B cell (primary cell): Measurements from ENCODE around the gene RTF2. TPM values are rescaled to one million over a fixed set of nuclear protein-coding genes. Genes with fewer than 3 reads are reported as not detected.

Experiments used
- ATAC-seq: fragments of 200-7000 bp; cut with Tn5 transposase; one replicate; pipeline ENCODE4 v1.10.0; 2021; ENCODE audit warnings: low read depth, mild to moderate bottlenecking, moderate number of reproducible peaks, moderate library complexity
- CTCF ChIA-PET: fragments of 350-600 bp; sonication (Branson Sonifier 250); formaldehyde crosslinking; loops from one replicate; lab custom pipeline; 2021; ENCODE audit warnings: antibody characterized with exemption, inconsistent platforms; lab: Charles Lee
- POLR2A ChIA-PET: fragments of 350-600 bp; sonication (Branson Sonifier 250); formaldehyde crosslinking; loops from one replicate; lab custom pipeline; 2021; ENCODE audit warnings: antibody characterized with exemption; lab: Charles Lee
- DNase-seq: peaks from one replicate; pipeline ENCODE4 v3.0.0; 2013
- H2AFZ ChIP-seq: 2 replicates; pipeline ENCODE4 v1.6.1; 2012; ENCODE audit warnings: mild to moderate bottlenecking, low read depth, low read length; ENCODE audit not compliant: insufficient read depth, poor library complexity, severe bottlenecking
- H3K27ac ChIP-seq, 2 donors: 1 replicate in 1 of 2; 2 replicates in 1 of 2; pipeline ENCODE4 v1.5.1; 2012 to 2013; ENCODE audit warnings: low read length in 2 of 2, mild to moderate bottlenecking in 2 of 2, moderate library complexity in 1 of 2
- H3K27me3 ChIP-seq, 4 experiments: fragments of 200-600 bp in 1 of 4; sonication (generic) in 1 of 4; replicated peaks in 1 of 4; 1 replicate in 2 of 4; 2 replicates in 2 of 4; pipeline versions ENCODE4 v1.6.1 to v1.7.0; 2013 to 2016; ENCODE audit warnings: low read length in 3 of 4, mild to moderate bottlenecking in 2 of 4, mixed read lengths in 1 of 4, moderate library complexity in 1 of 4; ENCODE audit not compliant: insufficient read depth in 4 of 4, control insufficient read depth in 3 of 4; ENCODE audit errors: control extremely low read depth in 1 of 4
- H3K36me3 ChIP-seq, 2 experiments: replicated peaks in 1 of 2; 1 replicate in 1 of 2; 2 replicates in 1 of 2; pipeline versions ENCODE4 v1.6.1 to v1.7.1; 2013; ENCODE audit warnings: low read length in 1 of 2; ENCODE audit not compliant: insufficient read depth in 2 of 2, control insufficient read depth in 1 of 2; ENCODE audit errors: control extremely low read depth in 1 of 2, extremely low read depth in 1 of 2
- H3K4me1 ChIP-seq, 2 donors: fragments of 200-600 bp in 1 of 2; sonication (generic) in 1 of 2; 1 replicate in 1 of 2; 2 replicates in 1 of 2; pipeline versions ENCODE4 v1.5.1 to v1.6.1; 2013 to 2017; ENCODE audit warnings: low read length in 2 of 2; ENCODE audit not compliant: control insufficient read depth in 2 of 2, insufficient read depth in 2 of 2
- H3K4me2 ChIP-seq: replicated peaks from 2 replicates; pipeline ENCODE3; 2012; ENCODE audit warnings: mild to moderate bottlenecking, low read depth, low read length; ENCODE audit not compliant: poor library complexity, severe bottlenecking
- H3K4me3 ChIP-seq, 5 experiments: fragments of 200-600 bp in 1 of 5; sonication (generic) in 1 of 5; 1 replicate in 3 of 5; 2 replicates in 2 of 5; pipeline versions ENCODE4 v1.5.1 to v1.7.0; 2011 to 2016; ENCODE audit warnings: low read length in 4 of 5, mild to moderate bottlenecking in 4 of 5, low read depth in 2 of 5, control low read depth in 1 of 5, moderate library complexity in 1 of 5; ENCODE audit not compliant: insufficient read depth in 1 of 5; ENCODE audit errors: control extremely low read depth in 1 of 5, extremely low read depth in 1 of 5
- H3K79me2 ChIP-seq: fragments of 200-600 bp; sonication (generic); one replicate; pipeline ENCODE4 v1.6.0; 2016; ENCODE audit warnings: low read length; ENCODE audit not compliant: control insufficient read depth, insufficient read depth
- H3K9ac ChIP-seq: fragments of 200-600 bp; sonication (generic); 2 replicates; pipeline ENCODE4 v1.6.1; 2017; ENCODE audit warnings: mild to moderate bottlenecking, low read length, moderate library complexity
- H3K9me3 ChIP-seq, 3 donors: one replicate each; pipeline versions ENCODE4 v1.6.1 to v1.7.1; 2013; ENCODE audit warnings: low read length in 2 of 3; ENCODE audit not compliant: control insufficient read depth in 2 of 3, insufficient read depth in 1 of 3; ENCODE audit errors: control extremely low read depth in 1 of 3
- H4K20me1 ChIP-seq: 2 replicates; pipeline ENCODE4 v1.6.0; 2012; ENCODE audit warnings: mild to moderate bottlenecking, low read length; ENCODE audit not compliant: insufficient read depth, control insufficient read depth, poor library complexity, severe bottlenecking
- H3K27ac Mint-ChIP-seq: one replicate; pipeline ENCODE4 v1.8.0; 2021; ENCODE audit warnings: mixed read lengths
- H3K27me3 Mint-ChIP-seq: one replicate; pipeline ENCODE4 v1.8.0; 2021; ENCODE audit warnings: mixed read lengths
- H3K4me1 Mint-ChIP-seq: one replicate; pipeline ENCODE4 v1.8.0; 2021; ENCODE audit warnings: mixed read lengths
- H3K4me3 Mint-ChIP-seq: one replicate; pipeline ENCODE4 v1.8.0; 2021; ENCODE audit warnings: mixed read lengths
- H3K9me3 Mint-ChIP-seq: one replicate; pipeline ENCODE4 v1.8.0; 2022; ENCODE audit warnings: mixed read lengths; ENCODE audit not compliant: insufficient read depth
- EZH2 ChIP-seq: IDR thresholded peaks from 2 replicates; pipeline ENCODE4 v1.6.1; 2012; ENCODE audit warnings: borderline replicate concordance, low read depth, mild to moderate bottlenecking, moderate library complexity, low read length; ENCODE audit not compliant: insufficient read depth, poor library complexity, severe bottlenecking
- WGBS: methylation state at CpG from one replicate; pipeline ENCODE4 v1.1.5; 2013; ENCODE audit warnings: missing lambda C conversion rate; ENCODE audit not compliant: insufficient coverage; 5-methylcytosine and 5-hydroxymethylcytosine counted together
- intact Hi-C: fragments of 100-400 bp; cut with micrococcal nuclease; formaldehyde crosslinking; loops from one replicate; pipeline ENCODE4 v1.10.0; 2022
- polyA minus RNA-seq: library from RNA; depleted of rRNA, polyadenylated mRNA; stranded (reverse); fragments of >200 nt; gene quantifications from 2 replicates; pipeline ENCODE4 v1.2.3, GENCODE V29; 2012
- polyA plus RNA-seq: library from polyadenylated mRNA; depleted of rRNA; stranded (reverse); fragments of >200 nt; gene quantifications from 2 replicates; pipeline ENCODE4 v1.2.3, GENCODE V29; 2012
- total RNA-seq, 2 donors: library from RNA; stranded (reverse); fragments of 120-200 nt in 1 of 2; gene quantifications; 1 replicate in 1 of 2; 2 replicates in 1 of 2; pipeline versions ENCODE4 v1.2.3 to v1.2.4, GENCODE V29; 2013 to 2022
- TF ChIP-seq, protein P1 (sequence below): fragments of 200-600 bp; IDR thresholded peaks from one replicate; pipeline ENCODE4 v1.8.0; 2022; ENCODE audit warnings: antibody characterized with exemption, mild to moderate bottlenecking

Gene RTF2, protein sequence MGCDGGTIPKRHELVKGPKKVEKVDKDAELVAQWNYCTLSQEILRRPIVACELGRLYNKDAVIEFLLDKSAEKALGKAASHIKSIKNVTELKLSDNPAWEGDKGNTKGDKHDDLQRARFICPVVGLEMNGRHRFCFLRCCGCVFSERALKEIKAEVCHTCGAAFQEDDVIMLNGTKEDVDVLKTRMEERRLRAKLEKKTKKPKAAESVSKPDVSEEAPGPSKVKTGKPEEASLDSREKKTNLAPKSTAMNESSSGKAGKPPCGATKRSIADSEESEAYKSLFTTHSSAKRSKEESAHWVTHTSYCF
- total RNA-seq = 71.1 and 78.4 TPM in 2 replicates
- 88.5 TPM for total RNA-seq (2013)
- polyA plus RNA-seq = 29.5 and 34.6 TPM in 2 replicates
- polyA minus RNA-seq = 28.7 and 45.9 TPM in 2 replicates

- Histone ChIP-seq H4K20me1 (no peaks in the 10 kb centered on the region), H3K4me1 (peaks cover 37 to 49% of the 10 kb centered on the region in 2 donors), H3K9me3 (no peaks in the 10 kb centered on the region), H3K4me2 (peak within 1 kb of the TSS; percentile 87), H3K27ac (peak within 1 kb of the TSS; percentile 90 to 94), H2AFZ (peak within 1 kb of the TSS; percentile 80), H3K27me3 (no peaks in the 10 kb centered on the region), H3K4me3 (peak within 1 kb of the TSS; percentile 90 to 100 (median 95)), H3K79me2 (peaks cover 42% of the 10 kb centered on the region), H3K9ac (peak within 1 kb of the TSS; percentile 82), H3K36me3 (peaks cover 0 to 8% of the 10 kb centered on the region in 2 experiments)
- H3K9me3 Mint-ChIP-seq = no peaks in the 10 kb centered on the region
- peak; percentile 95 for ATAC-seq
- DNase-seq = peak; percentile 97
- peaks cover 49% of the 10 kb centered on the region for H3K4me1 Mint-ChIP-seq
- TF ChIP-seq, protein P1, sequence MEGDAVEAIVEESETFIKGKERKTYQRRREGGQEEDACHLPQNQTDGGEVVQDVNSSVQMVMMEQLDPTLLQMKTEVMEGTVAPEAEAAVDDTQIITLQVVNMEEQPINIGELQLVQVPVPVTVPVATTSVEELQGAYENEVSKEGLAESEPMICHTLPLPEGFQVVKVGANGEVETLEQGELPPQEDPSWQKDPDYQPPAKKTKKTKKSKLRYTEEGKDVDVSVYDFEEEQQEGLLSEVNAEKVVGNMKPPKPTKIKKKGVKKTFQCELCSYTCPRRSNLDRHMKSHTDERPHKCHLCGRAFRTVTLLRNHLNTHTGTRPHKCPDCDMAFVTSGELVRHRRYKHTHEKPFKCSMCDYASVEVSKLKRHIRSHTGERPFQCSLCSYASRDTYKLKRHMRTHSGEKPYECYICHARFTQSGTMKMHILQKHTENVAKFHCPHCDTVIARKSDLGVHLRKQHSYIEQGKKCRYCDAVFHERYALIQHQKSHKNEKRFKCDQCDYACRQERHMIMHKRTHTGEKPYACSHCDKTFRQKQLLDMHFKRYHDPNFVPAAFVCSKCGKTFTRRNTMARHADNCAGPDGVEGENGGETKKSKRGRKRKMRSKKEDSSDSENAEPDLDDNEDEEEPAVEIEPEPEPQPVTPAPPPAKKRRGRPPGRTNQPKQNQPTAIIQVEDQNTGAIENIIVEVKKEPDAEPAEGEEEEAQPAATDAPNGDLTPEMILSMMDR = no peak
- no peak for TF ChIP-seq EZH2
- peak within 1 kb of the TSS; percentile 98 for H3K27ac Mint-ChIP-seq
- ChIA-PET CTCF (interaction anchor here (1.0 kb wide), 1 partner anchor 79 kb away, joined by 3 read pairs; no protein-coding TSS in a partner anchor), POLR2A (interaction anchor here (0.9 to 1.4 kb wide), 2 partner anchors 57 to 76 kb away, joined by 3 to 5 read pairs; partner anchors contain the start of genes AURKA, CASS4 and CSTF1)
- peak within 1 kb of the TSS; percentile 100 for H3K4me3 Mint-ChIP-seq
- intact Hi-C loops = loop anchor here (1.0 kb wide), 3 partner anchors 68 to 110 kb away; partner anchors contain the start of genes AURKA, CSTF1 and FAM210B
- H3K27me3 Mint-ChIP-seq = no peaks in the 10 kb centered on the region
- under 1% methylated on average over 51 of the region's 55 CpGs for WGBS
These were observed at the start of gene RTF2 for GRCh38 chr20:56468316-56469076. RTF2 (plus strand) TSS chr20:56468627; CDS start chr20:56468698, 71 bp downstream.
